Liver (tissue), 9 donors: ENCODE results near the gene ACOT8. TPM values are rescaled to one million over a fixed set of nuclear protein-coding genes. Genes with fewer than 3 reads are reported as not detected.

Experiments used
- DNase-seq: peaks from one replicate; pipeline ENCODE4 v3.0.0-alpha.2; 2017; ENCODE audit warnings: low spot score
- H3K27ac ChIP-seq, 2 donors: one replicate each; pipeline ENCODE4 v1.7.0; 2013; ENCODE audit warnings: inconsistent platforms in 2 of 2, low read length in 2 of 2, control low read depth in 1 of 2, low read depth in 1 of 2, mild to moderate bottlenecking in 1 of 2
- H3K27me3 ChIP-seq, 4 donors: one replicate each; pipeline versions ENCODE4 v1.6.1 to v1.7.0; 2013; ENCODE audit warnings: low read length in 3 of 4, inconsistent platforms in 1 of 4, mild to moderate bottlenecking in 1 of 4, moderate library complexity in 1 of 4; ENCODE audit not compliant: control insufficient read depth in 4 of 4, insufficient read depth in 4 of 4
- H3K36me3 ChIP-seq, 4 donors: one replicate each; pipeline versions ENCODE4 v1.6.1 to v1.7.0; 2013; ENCODE audit warnings: low read length in 3 of 4, mild to moderate bottlenecking in 3 of 4, low read depth in 1 of 4, moderate library complexity in 1 of 4; ENCODE audit not compliant: control insufficient read depth in 4 of 4, insufficient read depth in 3 of 4
- H3K4me1 ChIP-seq, 4 donors: one replicate each; pipeline versions ENCODE4 v1.6.1 to v1.7.0; 2013; ENCODE audit warnings: low read length in 3 of 4, mild to moderate bottlenecking in 3 of 4, moderate library complexity in 1 of 4; ENCODE audit not compliant: control insufficient read depth in 4 of 4, insufficient read depth in 4 of 4
- H3K4me3 ChIP-seq, 3 donors: one replicate each; pipeline versions ENCODE4 v1.6.1 to v1.7.0; 2013; ENCODE audit warnings: low read length in 3 of 3, control low read depth in 1 of 3, low read depth in 1 of 3, mild to moderate bottlenecking in 1 of 3
- H3K9ac ChIP-seq, 2 donors: one replicate each; pipeline ENCODE4 v1.7.0; 2013; ENCODE audit warnings: low read length in 2 of 2, mild to moderate bottlenecking in 2 of 2, moderate library complexity in 2 of 2, control low read depth in 1 of 2, low read depth in 1 of 2
- H3K9me3 ChIP-seq, 4 donors: one replicate each; pipeline versions ENCODE4 v1.6.1 to v1.7.0; 2013; ENCODE audit warnings: low read length in 3 of 4; ENCODE audit not compliant: control insufficient read depth in 4 of 4
- FOXA2 ChIP-seq: IDR thresholded peaks from 2 replicates; pipeline ENCODE4 v1.6.1; 2016; ENCODE audit warnings: antibody characterized with exemption
- GABPA ChIP-seq, 2 donors: IDR thresholded peaks in 1 of 2; conservative IDR thresholded peaks in 1 of 2; 2 replicates each; pipeline ENCODE4 v1.6.1; 2016; ENCODE audit warnings: antibody characterized with exemption in 2 of 2, mild to moderate bottlenecking in 1 of 2, moderate library complexity in 1 of 2
- HNF4A ChIP-seq, 2 donors: conservative IDR thresholded peaks; 2 replicates each; pipeline ENCODE4 v1.6.1; 2016; ENCODE audit warnings: antibody characterized with exemption in 2 of 2, mild to moderate bottlenecking in 2 of 2
- HNF4G ChIP-seq: IDR thresholded peaks from 2 replicates; pipeline ENCODE4 v1.6.1; 2016; ENCODE audit warnings: antibody characterized with exemption
- JUND ChIP-seq, 2 donors: IDR thresholded peaks; 2 replicates each; pipeline ENCODE4 v1.6.1; 2016; ENCODE audit warnings: antibody characterized with exemption in 2 of 2
- NR2F2 ChIP-seq: IDR thresholded peaks from 2 replicates; pipeline ENCODE4 v1.6.1; 2016; ENCODE audit warnings: antibody characterized with exemption
- RXRA ChIP-seq, 2 donors: IDR thresholded peaks; 2 replicates each; pipeline ENCODE4 v1.6.1; 2017 to 2018; ENCODE audit warnings: antibody characterized with exemption in 2 of 2, mild to moderate bottlenecking in 1 of 2
- SP1 ChIP-seq: IDR thresholded peaks from 2 replicates; pipeline ENCODE4 v1.6.1; 2018; ENCODE audit warnings: antibody characterized with exemption, mild to moderate bottlenecking
- YY1 ChIP-seq: IDR thresholded peaks from 2 replicates; pipeline ENCODE4 v1.6.1; 2016; ENCODE audit warnings: antibody characterized with exemption, mild to moderate bottlenecking
- WGBS: extraction: QIAGEN DNeasy Blood & Tissue Kit; methylation state at CpG from one replicate; pipeline ENCODE4 v1.1.7; 2013; 5-methylcytosine and 5-hydroxymethylcytosine counted together
- polyA plus RNA-seq, 2 donors: library from polyadenylated mRNA; stranded (reverse) in 1 of 2; unstranded in 1 of 2; fragments of 200-250 nt in 1 of 2; fragments of >200 nt in 1 of 2; fragmentation: Nextera tagmentation in 1 of 2; extraction: Ambion mirVana in 1 of 2; gene quantifications; one replicate each; pipeline versions ENCODE4 v1.2.1 to v1.2.3, GENCODE V29; 2013 to 2015
- total RNA-seq, 2 donors: library from RNA; depleted of rRNA; stranded (reverse); fragments of >200 nt; gene quantifications; one replicate each; pipeline ENCODE4 v1.2.3, GENCODE V29; 2014
- TF ChIP-seq, protein P1 (sequence below): IDR thresholded peaks from 2 replicates; pipeline ENCODE4 v1.6.1; 2016; ENCODE audit warnings: antibody characterized with exemption, mild to moderate bottlenecking
- TF ChIP-seq, protein P2 (sequence below): IDR thresholded peaks from 2 replicates; pipeline ENCODE4 v1.6.1; 2016; ENCODE audit warnings: antibody characterized with exemption
- TF ChIP-seq, protein P3 (sequence below): IDR thresholded peaks from 2 replicates; pipeline ENCODE4 v1.6.1; 2016; ENCODE audit warnings: antibody characterized with exemption
- donor health status: healthy.
- donor health status: healthy.
- donor health status: healthy.
- donor health status: healthy.
- donor health status: healthy.

The ACOT8 gene
- total and polyA plus RNA-seq, 4 donors = 24.4 to 27.1 (median 24.5) TPM

GRCh38 chr20:45843506-45843905 is 13.7 kb downstream of the ACOT8 start:
- Histone ChIP-seq H3K4me1 (no peaks in the 10 kb centered on the region), H3K9ac (no peak overlapping the region), H3K27me3 (no peaks in the 10 kb centered on the region), H3K9me3 (no peaks in the 10 kb centered on the region), H3K4me3 (no peak overlapping the region), H3K36me3 (peaks cover 6 to 60% (median 35%) of the 10 kb centered on the region in 4 donors), H3K27ac (no peak overlapping the region)
- 93% methylated on average over 14 of the region's 14 CpGs for WGBS
- TF ChIP-seq, protein P1, sequence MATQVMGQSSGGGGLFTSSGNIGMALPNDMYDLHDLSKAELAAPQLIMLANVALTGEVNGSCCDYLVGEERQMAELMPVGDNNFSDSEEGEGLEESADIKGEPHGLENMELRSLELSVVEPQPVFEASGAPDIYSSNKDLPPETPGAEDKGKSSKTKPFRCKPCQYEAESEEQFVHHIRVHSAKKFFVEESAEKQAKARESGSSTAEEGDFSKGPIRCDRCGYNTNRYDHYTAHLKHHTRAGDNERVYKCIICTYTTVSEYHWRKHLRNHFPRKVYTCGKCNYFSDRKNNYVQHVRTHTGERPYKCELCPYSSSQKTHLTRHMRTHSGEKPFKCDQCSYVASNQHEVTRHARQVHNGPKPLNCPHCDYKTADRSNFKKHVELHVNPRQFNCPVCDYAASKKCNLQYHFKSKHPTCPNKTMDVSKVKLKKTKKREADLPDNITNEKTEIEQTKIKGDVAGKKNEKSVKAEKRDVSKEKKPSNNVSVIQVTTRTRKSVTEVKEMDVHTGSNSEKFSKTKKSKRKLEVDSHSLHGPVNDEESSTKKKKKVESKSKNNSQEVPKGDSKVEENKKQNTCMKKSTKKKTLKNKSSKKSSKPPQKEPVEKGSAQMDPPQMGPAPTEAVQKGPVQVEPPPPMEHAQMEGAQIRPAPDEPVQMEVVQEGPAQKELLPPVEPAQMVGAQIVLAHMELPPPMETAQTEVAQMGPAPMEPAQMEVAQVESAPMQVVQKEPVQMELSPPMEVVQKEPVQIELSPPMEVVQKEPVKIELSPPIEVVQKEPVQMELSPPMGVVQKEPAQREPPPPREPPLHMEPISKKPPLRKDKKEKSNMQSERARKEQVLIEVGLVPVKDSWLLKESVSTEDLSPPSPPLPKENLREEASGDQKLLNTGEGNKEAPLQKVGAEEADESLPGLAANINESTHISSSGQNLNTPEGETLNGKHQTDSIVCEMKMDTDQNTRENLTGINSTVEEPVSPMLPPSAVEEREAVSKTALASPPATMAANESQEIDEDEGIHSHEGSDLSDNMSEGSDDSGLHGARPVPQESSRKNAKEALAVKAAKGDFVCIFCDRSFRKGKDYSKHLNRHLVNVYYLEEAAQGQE = no peak
- DNase-seq = no peak

GRCh38 chr20:45842169-45842812 is 14.9 kb downstream of the ACOT8 start:
- 71% methylated on average over 5 of the region's 5 CpGs for WGBS
- no peak for DNase-seq
- Histone ChIP-seq H3K4me3 (no peak overlapping the region), H3K9me3 (no peaks in the 10 kb centered on the region), H3K4me1 (no peaks in the 10 kb centered on the region), H3K27ac (no peak overlapping the region), H3K36me3 (peaks cover 4 to 53% (median 32%) of the 10 kb centered on the region in 4 donors), H3K27me3 (no peaks in the 10 kb centered on the region), H3K9ac (no peak overlapping the region)
- TF ChIP-seq HNF4G (no peak), HNF4A (conservative IDR thresholded peaks at IDR 0.05) (no peak), NR2F2 (peak; percentile 77), SP1 (no peak), JUND (IDR thresholded peaks at IDR 0.05) (no peak)
- TF ChIP-seq, protein P1 = no peak

DNA sequence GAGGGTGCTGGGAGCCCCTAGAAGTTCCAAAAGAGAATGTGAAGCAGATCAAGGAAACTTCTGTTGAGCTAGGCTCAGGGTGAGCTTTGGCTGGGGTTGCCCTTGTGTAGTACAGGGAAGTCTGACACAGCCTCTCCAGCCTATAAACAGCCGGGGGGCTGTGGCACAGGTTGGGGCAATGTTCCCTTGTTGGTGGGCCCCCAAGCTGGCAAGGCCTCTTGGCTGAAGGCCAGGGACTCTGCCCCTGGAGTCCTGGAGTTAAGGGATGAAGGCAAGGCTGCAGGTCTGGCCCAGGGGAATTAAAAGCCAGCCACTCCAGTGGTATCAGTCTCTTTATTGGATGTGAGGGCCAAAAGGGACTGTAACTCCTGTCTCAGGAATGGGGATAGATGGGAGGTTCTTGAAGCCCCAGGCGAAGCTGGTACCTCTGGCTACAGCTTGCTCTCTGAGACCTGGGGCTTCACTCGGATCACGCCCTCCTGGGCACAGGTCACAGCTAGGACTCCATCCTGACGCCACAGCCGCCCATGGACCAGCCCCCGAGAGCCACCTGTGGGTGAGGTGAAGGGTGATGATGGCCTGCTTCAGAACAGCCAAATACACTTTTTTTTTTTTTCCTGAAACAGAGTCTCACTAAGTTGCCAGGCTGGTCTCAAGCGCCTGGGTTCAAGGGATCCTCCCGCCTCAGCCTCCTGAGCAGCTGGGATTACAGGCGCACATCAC is 15.6 kb downstream of the ACOT8 start:
- 94% methylated on average over 10 of the region's 10 CpGs for WGBS
- no peak for DNase-seq
- TF ChIP-seq RXRA (IDR thresholded peaks at IDR 0.05) (no peak), HNF4A (conservative IDR thresholded peaks at IDR 0.05) (no peak), GABPA (IDR thresholded peaks at IDR 0.05 in 1 of 2, conservative IDR thresholded peaks at IDR 0.05 in 1 of 2) (no peak), NR2F2 (no peak), YY1 (no peak), FOXA2 (no peak), SP1 (no peak)
- TF ChIP-seq, protein P2, sequence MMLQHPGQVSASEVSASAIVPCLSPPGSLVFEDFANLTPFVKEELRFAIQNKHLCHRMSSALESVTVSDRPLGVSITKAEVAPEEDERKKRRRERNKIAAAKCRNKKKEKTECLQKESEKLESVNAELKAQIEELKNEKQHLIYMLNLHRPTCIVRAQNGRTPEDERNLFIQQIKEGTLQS = no peak
- TF ChIP-seq, protein P3, sequence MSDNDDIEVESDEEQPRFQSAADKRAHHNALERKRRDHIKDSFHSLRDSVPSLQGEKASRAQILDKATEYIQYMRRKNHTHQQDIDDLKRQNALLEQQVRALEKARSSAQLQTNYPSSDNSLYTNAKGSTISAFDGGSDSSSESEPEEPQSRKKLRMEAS = no peak
- TF ChIP-seq, protein P1 = no peak

More for the DNA sequence above, 15.6 kb downstream of the ACOT8 start:
- Histone ChIP-seq H3K4me3 (no peak overlapping the region), H3K27ac (no peak overlapping the region), H3K4me1 (no peaks in the 10 kb centered on the region), H3K9me3 (no peaks in the 10 kb centered on the region), H3K36me3 (peaks cover 4 to 50% (median 31%) of the 10 kb centered on the region in 4 donors), H3K27me3 (no peaks in the 10 kb centered on the region), H3K9ac (no peak overlapping the region)
